CD4-positive, alpha-beta T cell treated with Interleukin-15 for 1 hour (primary cell): ENCODE results near the gene RNPEP.
"Not testable (repeated sequence)": the region's sequence is repeated elsewhere in the genome, so short reads cannot be mapped to it uniquely, and the experiment has no call there.

Experiments
- DNase-seq: peaks from one replicate; pipeline ENCODE4 v3.0.0-alpha.2; 2020

The RNPEP gene

GRCh38 chr1:202012544-202013478, 30.4 kb downstream of the RNPEP start:
- no peak for DNase-seq

DNA sequence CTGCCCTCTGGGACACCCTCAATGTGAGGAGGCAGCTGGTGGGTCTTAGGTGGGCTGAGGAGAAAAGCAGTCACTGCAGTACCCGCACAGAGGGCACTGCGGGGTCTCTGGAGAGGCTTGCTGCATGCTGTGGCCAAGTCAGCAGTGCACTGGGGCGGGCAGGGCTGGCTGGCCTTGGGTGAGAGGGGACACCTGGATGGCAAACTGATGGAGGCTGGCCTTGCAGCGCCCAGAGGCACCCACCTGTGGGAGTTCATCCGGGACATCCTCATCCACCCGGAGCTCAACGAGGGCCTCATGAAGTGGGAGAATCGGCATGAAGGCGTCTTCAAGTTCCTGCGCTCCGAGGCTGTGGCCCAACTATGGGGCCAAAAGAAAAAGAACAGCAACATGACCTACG, 31.2 kb downstream of the RNPEP start:
- no peak for DNase-seq

GRCh38 chr1:202014060-202014459, 31.6 kb downstream of the RNPEP start:
- DNase-seq = no peak

DNA sequence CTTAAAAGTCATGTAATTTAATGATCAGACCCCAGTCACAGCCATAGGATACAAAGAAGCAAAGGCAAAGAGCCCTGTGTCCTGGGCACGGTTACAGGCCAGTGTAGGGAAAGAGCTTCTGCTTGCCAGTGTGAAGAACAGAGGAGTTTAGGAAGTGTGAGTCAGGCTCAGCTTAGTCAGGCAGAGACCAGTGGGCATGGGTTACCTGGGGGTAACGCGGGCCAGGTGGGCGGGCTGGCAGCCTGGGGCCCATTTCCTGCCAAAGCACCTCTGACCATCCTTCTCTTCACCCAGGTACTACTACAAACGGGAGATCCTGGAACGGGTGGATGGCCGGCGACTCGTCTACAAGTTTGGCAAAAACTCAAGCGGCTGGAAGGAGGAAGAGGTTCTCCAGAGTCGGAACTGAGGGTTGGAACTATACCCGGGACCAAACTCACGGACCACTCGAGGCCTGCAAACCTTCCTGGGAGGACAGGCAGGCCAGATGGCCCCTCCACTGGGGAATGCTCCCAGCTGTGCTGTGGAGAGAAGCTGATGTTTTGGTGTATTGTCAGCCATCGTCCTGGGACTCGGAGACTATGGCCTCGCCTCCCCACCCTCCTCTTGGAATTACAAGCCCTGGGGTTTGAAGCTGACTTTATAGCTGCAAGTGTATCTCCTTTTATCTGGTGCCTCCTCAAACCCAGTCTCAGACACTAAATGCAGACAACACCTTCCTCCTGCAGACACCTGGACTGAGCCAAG, 32.6 kb downstream of the RNPEP start:
- no peak for DNase-seq

DNA sequence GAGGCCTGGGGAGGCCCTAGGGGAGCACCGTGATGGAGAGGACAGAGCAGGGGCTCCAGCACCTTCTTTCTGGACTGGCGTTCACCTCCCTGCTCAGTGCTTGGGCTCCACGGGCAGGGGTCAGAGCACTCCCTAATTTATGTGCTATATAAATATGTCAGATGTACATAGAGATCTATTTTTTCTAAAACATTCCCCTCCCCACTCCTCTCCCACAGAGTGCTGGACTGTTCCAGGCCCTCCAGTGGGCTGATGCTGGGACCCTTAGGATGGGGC, 33.2 kb downstream of the RNPEP start:
- no peak for DNase-seq

DNA sequence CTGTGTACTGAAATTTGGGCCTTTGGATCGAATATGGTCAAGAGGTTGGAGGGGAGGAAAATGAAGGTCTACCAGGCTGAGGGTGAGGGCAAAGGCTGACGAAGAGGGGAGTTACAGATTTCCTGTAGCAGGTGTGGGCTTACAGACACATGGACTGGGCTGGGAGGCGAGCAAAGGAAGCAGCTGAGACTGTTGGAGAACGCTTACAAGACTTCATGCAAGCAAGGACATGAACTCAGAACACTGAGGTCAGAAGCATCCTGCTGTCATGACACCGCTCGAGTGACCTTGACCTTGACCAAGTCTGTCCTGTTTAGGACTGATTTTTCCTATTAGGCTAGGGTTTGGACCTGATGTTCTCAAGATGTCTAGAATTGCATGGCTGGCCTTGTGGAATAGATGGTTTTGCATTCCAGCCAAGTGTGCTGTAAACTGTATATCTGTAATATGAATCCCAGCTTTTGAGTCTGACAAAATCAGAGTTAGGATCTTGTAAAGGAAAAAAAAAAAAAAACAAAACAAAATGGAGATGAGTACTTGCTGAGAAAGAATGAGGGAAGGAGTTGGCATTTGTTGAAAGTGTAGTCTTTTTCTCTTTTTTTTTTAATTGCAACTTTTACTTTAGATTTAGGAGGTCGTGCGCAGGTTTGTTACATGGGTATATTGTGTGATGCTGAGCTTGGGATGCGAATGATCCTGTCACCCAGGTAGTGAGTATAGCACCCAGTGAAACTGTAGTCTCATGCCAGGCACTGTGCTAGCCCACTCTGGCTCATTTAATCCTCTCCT, 33.8 kb downstream of the RNPEP start:
- no peak for DNase-seq

GRCh38 chr1:202016811-202017748, 34.6 kb downstream of the RNPEP start:
- no peak for DNase-seq

DNA sequence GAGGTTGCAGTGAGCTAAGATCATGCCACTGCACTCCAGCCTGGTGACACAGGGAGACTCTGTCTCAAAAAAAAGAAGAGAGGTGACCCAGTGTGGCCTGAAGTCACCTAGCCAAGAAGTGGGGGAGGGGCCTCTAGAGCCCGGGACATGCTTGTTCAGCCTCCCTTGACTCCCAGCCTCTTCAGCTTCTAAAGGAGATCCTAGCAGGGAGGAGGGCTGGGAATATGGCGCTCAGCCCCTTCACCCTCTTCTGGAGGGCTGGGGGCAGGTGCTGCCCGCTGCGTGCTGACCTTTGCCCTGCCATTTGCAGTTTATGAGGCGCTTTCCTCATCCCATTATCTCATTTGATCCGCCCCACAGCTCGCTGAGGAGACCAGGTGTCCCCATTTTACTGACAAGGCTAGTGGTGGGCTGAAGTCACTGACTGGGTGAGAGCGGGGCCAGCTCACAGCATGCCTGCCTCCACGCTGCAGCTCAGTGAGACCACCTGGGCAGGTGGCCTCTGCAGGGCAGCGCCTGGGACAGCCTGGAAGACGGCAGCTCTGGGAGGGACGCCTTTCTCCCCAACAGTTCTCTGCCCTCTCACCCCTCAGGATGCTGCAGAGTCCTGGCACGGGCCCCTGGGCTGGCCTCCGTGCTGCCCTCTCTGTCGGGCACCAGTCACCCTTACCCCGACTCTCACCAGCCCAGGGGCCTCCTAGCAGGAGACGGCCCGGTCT, 35.5 kb downstream of the RNPEP start:
- DNase-seq = no peak

- DNase-seq = no peak
Measured at GRCh38 chr1:202018468-202019234, 36.2 kb downstream of the RNPEP start.

- DNase-seq = not testable (repeated sequence)
Measured at GRCh38 chr1:202019235-202019558, 36.7 kb downstream of the RNPEP start.

DNA sequence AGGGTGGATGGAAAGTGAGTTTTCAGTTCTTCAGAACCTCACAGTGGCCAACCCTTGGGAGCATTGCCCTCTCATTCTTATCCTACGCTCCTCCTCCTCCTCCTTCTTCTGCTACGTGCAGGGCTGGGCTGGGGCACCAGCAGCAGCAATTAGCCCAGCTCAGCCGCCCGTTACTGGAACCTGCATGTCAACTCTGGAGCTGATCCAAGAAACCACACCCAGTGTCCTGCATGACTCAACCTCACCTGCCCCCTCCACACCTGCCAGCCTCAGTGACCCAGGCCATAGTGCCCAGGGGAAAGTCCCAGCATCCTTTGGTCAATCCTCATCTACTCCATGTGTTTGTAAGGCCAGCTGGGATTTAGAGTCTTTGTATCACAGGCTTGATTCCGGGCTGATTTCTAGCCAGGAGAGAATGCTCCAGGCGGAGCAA, 40.6 kb downstream of the RNPEP start:
- DNase-seq = no peak

- no peak for DNase-seq
Measured at GRCh38 chr1:202029171-202029665, 46.8 kb downstream of the RNPEP start.

GRCh38 chr1:202029727-202030126, 47.3 kb downstream of the RNPEP start:
- no peak for DNase-seq

GRCh38 chr1:202031796-202032195, 49.3 kb downstream of the RNPEP start:
- no peak for DNase-seq

DNA sequence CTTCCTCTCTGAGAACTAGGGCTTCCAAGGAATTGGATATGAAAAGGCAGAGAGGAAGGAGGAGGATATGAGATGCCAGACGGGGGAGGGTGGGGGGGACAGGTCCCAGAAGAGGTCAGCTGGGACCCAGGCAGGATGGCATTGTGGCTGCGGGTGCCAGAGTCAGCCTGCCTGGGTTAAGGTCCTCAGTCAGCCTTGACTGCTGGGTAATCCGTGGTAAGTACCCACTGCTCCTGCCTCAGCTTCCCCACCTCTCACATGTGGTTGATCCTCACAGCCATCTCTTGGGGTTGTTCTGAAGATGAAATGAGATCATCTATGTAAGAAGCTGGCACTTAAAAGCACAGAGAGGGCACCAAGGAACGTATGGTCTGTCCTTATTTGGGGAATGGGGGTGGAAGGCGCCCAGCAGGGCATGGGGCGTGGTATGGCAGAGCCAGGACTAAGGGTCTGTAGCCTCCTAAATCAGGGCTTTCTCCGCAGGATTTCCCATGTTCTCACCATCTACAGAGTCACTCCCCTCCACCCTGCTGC, 51.8 kb downstream of the RNPEP start:
- no peak for DNase-seq

GRCh38 chr1:202034683-202035462, 52.4 kb downstream of the RNPEP start:
- DNase-seq = no peak

DNA sequence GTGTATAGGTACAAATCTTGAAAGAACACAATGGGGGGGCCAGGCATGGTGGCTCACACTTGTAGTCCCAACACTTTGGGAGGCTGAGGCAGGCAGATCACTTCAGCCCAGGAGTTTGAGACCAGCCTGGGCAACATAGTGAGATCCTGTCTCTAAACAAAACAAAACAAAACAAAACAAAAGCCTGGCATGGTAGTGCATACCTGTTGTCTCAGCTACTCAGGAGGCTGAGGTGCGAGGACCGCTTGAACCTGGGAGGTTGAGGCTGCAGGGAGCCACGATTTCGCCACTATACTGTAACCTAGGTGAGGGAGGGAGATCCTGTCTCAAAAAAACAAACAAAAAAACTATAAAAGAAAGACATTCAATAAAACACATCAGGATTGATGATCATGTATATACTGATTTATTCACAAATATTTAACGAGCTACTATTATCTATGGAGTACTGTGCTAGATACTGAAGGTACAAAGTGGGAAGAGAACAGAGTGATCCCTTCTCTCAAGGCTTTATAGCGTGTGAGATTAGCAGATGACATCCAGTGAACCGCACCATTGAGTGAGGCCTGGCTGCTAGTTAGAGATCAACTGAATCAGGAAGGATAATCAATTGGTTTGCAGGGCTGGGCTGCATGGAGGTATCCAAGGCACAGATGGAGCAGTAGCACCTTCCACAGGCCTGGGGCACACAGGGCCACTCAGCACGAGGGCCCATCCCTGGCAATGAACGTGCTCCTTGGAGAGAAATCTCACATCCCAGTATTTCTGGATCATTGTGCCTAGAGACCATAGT, 54.3 kb downstream of the RNPEP start:
- no peak for DNase-seq

DNA sequence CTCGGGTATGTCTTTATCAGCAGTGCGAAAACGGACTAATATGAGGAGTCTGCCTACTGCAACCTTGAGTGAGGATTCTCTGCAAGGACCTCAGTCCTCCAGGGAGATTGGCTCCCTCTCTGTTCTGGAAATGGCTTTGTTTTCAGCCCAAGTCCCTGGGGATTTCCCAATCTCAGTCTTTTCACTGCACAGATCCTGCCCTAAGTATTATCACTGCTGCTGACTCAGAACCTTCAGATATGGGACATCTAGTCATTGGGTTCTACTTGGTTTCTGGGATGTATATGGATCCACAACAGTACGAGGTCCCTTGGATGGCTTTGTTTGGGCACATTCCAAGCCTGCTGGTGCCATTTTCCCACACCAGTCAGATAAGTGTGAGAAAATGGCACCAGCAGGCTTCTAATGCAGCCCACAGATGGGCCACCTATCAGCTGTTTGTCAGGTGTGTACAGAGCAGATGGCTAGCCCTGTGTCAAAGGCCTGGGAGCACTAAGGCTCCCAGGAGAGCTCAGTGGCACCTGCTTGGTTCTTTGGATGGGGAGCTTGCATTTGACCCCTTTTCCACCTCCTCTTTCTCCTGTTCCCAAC, 55.4 kb downstream of the RNPEP start:
- DNase-seq = no peak
